ENCODE results near the gene INHA.

INHA gene

GRCh38 chr2:219556413-219556812 is 15.7 kb upstream of the INHA start:
- H4K20me1 ChIP-seq (ENCODE audit: low read depth, low read length): no peaks in the 10 kb centered on the region
- H3K79me2 ChIP-seq (ENCODE audit: insufficient read depth, low read length): no peaks in the 10 kb centered on the region
- no peaks in the 10 kb centered on the region for H3K9me2 ChIP-seq (replicated peaks; ENCODE audit: insufficient read depth, low read length)
- H3K9me3 ChIP-seq (ENCODE audit: insufficient read depth, low read length): no peaks in the 10 kb centered on the region
- no peak overlapping the region for H3K4me2 ChIP-seq (ENCODE audit: low read depth, low read length, poor library complexity, severe bottlenecking)
- no peaks in the 10 kb centered on the region for H3F3A ChIP-seq (ENCODE audit: insufficient read depth)
- no peak for TF ChIP-seq CTCF (IDR thresholded peaks at IDR 0.05; ENCODE audit: insufficient read depth, low read length, poor library complexity, severe bottlenecking)
- no peak for TF ChIP-seq EZH2phosphoT487 (conservative IDR thresholded peaks at IDR 0.05; ENCODE audit: low read length)
- H3K36me3 ChIP-seq (ENCODE audit: low read length): no peaks in the 10 kb centered on the region
- no peak overlapping the region for H3K4me3 ChIP-seq (ENCODE audit: insufficient read depth, low read length, poor library complexity, severe bottlenecking)
- H3K9ac ChIP-seq (ENCODE audit: low read length): no peak overlapping the region
- H3K27me3 ChIP-seq (ENCODE audit: low read length): no peaks in the 10 kb centered on the region
- no peak overlapping the region for H3K27ac ChIP-seq (ENCODE audit: low read depth, low read length)
- H2AFZ ChIP-seq (ENCODE audit: low read depth, low read length, severe bottlenecking): no peak overlapping the region

- TF ChIP-seq CTCF (IDR thresholded peaks at IDR 0.05; ENCODE audit: insufficient read depth, low read length, poor library complexity, severe bottlenecking) (no peak), EZH2phosphoT487 (conservative IDR thresholded peaks at IDR 0.05; ENCODE audit: low read length) (no peak)
- H3K9ac ChIP-seq (ENCODE audit: low read length): no peak overlapping the region
- no peak overlapping the region for H3K4me2 ChIP-seq (ENCODE audit: low read depth, low read length, poor library complexity, severe bottlenecking)
- H3K9me2 ChIP-seq (replicated peaks; ENCODE audit: insufficient read depth, low read length): no peaks in the 10 kb centered on the region
- H2AFZ ChIP-seq (ENCODE audit: low read depth, low read length, severe bottlenecking): no peak overlapping the region
- no peak overlapping the region for H3K27ac ChIP-seq (ENCODE audit: low read depth, low read length)
- H3K79me2 ChIP-seq (ENCODE audit: insufficient read depth, low read length): no peaks in the 10 kb centered on the region
- H3F3A ChIP-seq (ENCODE audit: insufficient read depth): no peaks in the 10 kb centered on the region
- no peaks in the 10 kb centered on the region for H3K36me3 ChIP-seq (ENCODE audit: low read length)
- no peaks in the 10 kb centered on the region for H3K9me3 ChIP-seq (ENCODE audit: insufficient read depth, low read length)
- H4K20me1 ChIP-seq (ENCODE audit: low read depth, low read length): no peaks in the 10 kb centered on the region
- H3K4me3 ChIP-seq (ENCODE audit: insufficient read depth, low read length, poor library complexity, severe bottlenecking): no peak overlapping the region
- no peaks in the 10 kb centered on the region for H3K27me3 ChIP-seq (ENCODE audit: low read length)
Observed at GRCh38 chr2:219557320-219557719, 14.8 kb upstream of the INHA start.

- H3K27me3 ChIP-seq (ENCODE audit: low read length): no peaks in the 10 kb centered on the region
- H2AFZ ChIP-seq (ENCODE audit: low read depth, low read length, severe bottlenecking): no peak overlapping the region
- H3K9me3 ChIP-seq (ENCODE audit: insufficient read depth, low read length): no peaks in the 10 kb centered on the region
- no peak overlapping the region for H3K4me2 ChIP-seq (ENCODE audit: low read depth, low read length, poor library complexity, severe bottlenecking)
- H3K9ac ChIP-seq (ENCODE audit: low read length): no peak overlapping the region
- H3K79me2 ChIP-seq (ENCODE audit: insufficient read depth, low read length): no peaks in the 10 kb centered on the region
- no peaks in the 10 kb centered on the region for H4K20me1 ChIP-seq (ENCODE audit: low read depth, low read length)
- no peak overlapping the region for H3K27ac ChIP-seq (ENCODE audit: low read depth, low read length)
- H3K36me3 ChIP-seq (ENCODE audit: low read length): no peaks in the 10 kb centered on the region
- no peaks in the 10 kb centered on the region for H3K9me2 ChIP-seq (replicated peaks; ENCODE audit: insufficient read depth, low read length)
- H3K4me3 ChIP-seq (ENCODE audit: insufficient read depth, low read length, poor library complexity, severe bottlenecking): no peak overlapping the region
- TF ChIP-seq EZH2phosphoT487 (conservative IDR thresholded peaks at IDR 0.05; ENCODE audit: low read length) (no peak), CTCF (IDR thresholded peaks at IDR 0.05; ENCODE audit: insufficient read depth, low read length, poor library complexity, severe bottlenecking) (no peak)
- H3F3A ChIP-seq (ENCODE audit: insufficient read depth): no peaks in the 10 kb centered on the region
Observed at GRCh38 chr2:219557791-219558785, 14.0 kb upstream of the INHA start.
